ENCODE measurements around the gene SLC41A2. TPM values are rescaled to one million over a fixed set of nuclear protein-coding genes. Genes with fewer than 3 reads are reported as not detected.
A peak's percentile ranks its signal among the peaks of the same experiment; 100 is the strongest.

The SLC41A2 gene
- total and polyA plus RNA-seq, 10 of the 15 experiments (the other 5 are each of a cell fraction or from before 2014, with no cell fraction given) = 3.5 to 19.0 (median 11.3) TPM

GRCh38 chr12:104986022-104986941, 28.2 kb upstream of the SLC41A2 start, which contains the start of gene NOPCHAP1 (continued):
- TF ChIP-seq ZBTB40 (IDR thresholded peaks at IDR 0.05; ENCODE audit: borderline replicate concordance) (no peak), WRNIP1 (IDR thresholded peaks at IDR 0.05; ENCODE audit: borderline replicate concordance, low read depth, low read length) (0 out of 2 replicates have a peak, but pooled peaks have one; percentile 47), DPF2 (IDR thresholded peaks at IDR 0.05) (peak; percentile 68), PML (IDR thresholded peaks at IDR 0.05; ENCODE audit: low read length) (0 out of 2 replicates have a peak, but pooled peaks have one; percentile 85), NR2F1 (conservative IDR thresholded peaks at IDR 0.05) (0 out of 2 replicates have a peak, but pooled peaks have one; percentile 48), REST (IDR thresholded peaks at IDR 0.05; ENCODE audit: low read depth, low read length) (no peak), IRF4 (IDR thresholded peaks at IDR 0.05; ENCODE audit: low read depth, low read length) (no peak), MLLT1 (IDR thresholded peaks at IDR 0.05) (no peak), GABPA (IDR thresholded peaks at IDR 0.05; ENCODE audit: low read depth) (no peak), NR2C1 (IDR thresholded peaks at IDR 0.05) (no peak), RB1 (IDR thresholded peaks at IDR 0.05; ENCODE audit: borderline replicate concordance) (peak; percentile 85), ASH2L (IDR thresholded peaks at IDR 0.05; ENCODE audit: borderline replicate concordance, low read depth) (peak; percentile 48; the same call in 1 of the 2 replicates), ZNF207 (IDR thresholded peaks at IDR 0.05; ENCODE audit: borderline replicate concordance) (no peak), PRDM15 (CRISPR knock-in tag; IDR thresholded peaks at IDR 0.05) (no peak), NR2C2 (IDR thresholded peaks at IDR 0.05; ENCODE audit: borderline replicate concordance, control insufficient read depth, insufficient read length, low read depth) (no peak)

All from GM12878 (cell line).